Lower lobe of right lung (tissue), 2 donors: Measurements from ENCODE around the gene NOS2. TPM values are rescaled to one million over a fixed set of nuclear protein-coding genes. Genes with fewer than 3 reads are reported as not detected.

ENCODE experiments used
- ATAC-seq, 2 donors: fragments of 200-7000 bp; cut with Tn5 transposase; one replicate each; pipeline ENCODE4 v1.9.1; 2020 to 2022; ENCODE audit warnings: mild to moderate bottlenecking in 2 of 2, moderate library complexity in 2 of 2
- DNase-seq: peaks from one replicate; pipeline ENCODE4 v3.0.0-alpha.2; 2020
- H3K27ac ChIP-seq: fragments of 200-600 bp; one replicate; pipeline ENCODE4 v1.8.0; 2022
- H3K27me3 ChIP-seq: fragments of 200-600 bp; one replicate; pipeline ENCODE4 v1.8.0; 2022; ENCODE audit warnings: low read depth
- H3K36me3 ChIP-seq: fragments of 200-600 bp; one replicate; pipeline ENCODE4 v1.8.0; 2022; ENCODE audit warnings: mild to moderate bottlenecking
- H3K4me1 ChIP-seq: fragments of 200-600 bp; one replicate; pipeline ENCODE4 v1.8.0; 2022
- H3K4me3 ChIP-seq: fragments of 200-600 bp; one replicate; pipeline ENCODE4 v1.8.0; 2022; ENCODE audit warnings: mild to moderate bottlenecking
- H3K9me3 ChIP-seq: fragments of 200-600 bp; one replicate; pipeline ENCODE4 v1.8.0; 2022
- CTCF ChIP-seq: fragments of 200-600 bp; IDR thresholded peaks from one replicate; pipeline ENCODE4 v1.8.0; 2022; ENCODE audit warnings: antibody characterized with exemption, mild to moderate bottlenecking
- intact Hi-C: fragments of 100-400 bp; cut with DNase I; formaldehyde crosslinking; loops from one replicate; pipeline ENCODE4 v1.11.0; 2022
- total RNA-seq: library from RNA; stranded (reverse); fragmentation: NEBNext Ultra II Directional; extraction: Animal tissue kit (Norgen Biotek cat#: 25700); gene quantifications from one replicate; pipeline ENCODE4 v1.2.1, GENCODE V29; 2021
- donor health status: DM: no; HTN: yes; CAD: no; lungs with severe emphysema.

NOS2 gene
- total RNA-seq, 1 donor from 2014 or later: 0.38 TPM

GRCh38 chr17:27816946-27817345 lies 16.6 kb upstream of the NOS2 start:
- intact Hi-C loops: no loop called here
- no peak for TF ChIP-seq CTCF
- no peak for DNase-seq

GRCh38 chr17:27811961-27812360 lies 11.6 kb upstream of the NOS2 start:
- H3K27me3 ChIP-seq: no peaks in the 10 kb centered on the region
- no peak overlapping the region for H3K27ac ChIP-seq
- no peaks in the 10 kb centered on the region for H3K9me3 ChIP-seq
- no peaks in the 10 kb centered on the region for H3K36me3 ChIP-seq
- H3K4me3 ChIP-seq: no peak overlapping the region
- no peak for TF ChIP-seq CTCF
- DNase-seq (no peak), ATAC-seq (no peak)
- peaks cover 9% of the 10 kb centered on the region for H3K4me1 ChIP-seq
- intact Hi-C loops: no loop called here

More at GRCh38 chr17:27816946-27817345, 16.6 kb upstream of the NOS2 start:
- no peak for ATAC-seq
- H3K27ac ChIP-seq: no peak overlapping the region
- no peaks in the 10 kb centered on the region for H3K36me3 ChIP-seq
- no peaks in the 10 kb centered on the region for H3K27me3 ChIP-seq
- no peaks in the 10 kb centered on the region for H3K4me1 ChIP-seq
- H3K9me3 ChIP-seq: no peaks in the 10 kb centered on the region
- H3K4me3 ChIP-seq: no peak overlapping the region

GRCh38 chr17:27810902-27811557 lies 10.7 kb upstream of the NOS2 start:
- intact Hi-C loops: no loop called here
- H3K4me3 ChIP-seq: no peak overlapping the region
- ATAC-seq (no peak), DNase-seq (no peak)
- no peaks in the 10 kb centered on the region for H3K9me3 ChIP-seq
- no peaks in the 10 kb centered on the region for H3K36me3 ChIP-seq
- H3K4me1 ChIP-seq: peaks cover 9% of the 10 kb centered on the region
- no peaks in the 10 kb centered on the region for H3K27me3 ChIP-seq
- no peak overlapping the region for H3K27ac ChIP-seq
- no peak for TF ChIP-seq CTCF

- H3K4me3 ChIP-seq: no peak overlapping the region
- no peaks in the 10 kb centered on the region for H3K27me3 ChIP-seq
- no peaks in the 10 kb centered on the region for H3K9me3 ChIP-seq
- no peak overlapping the region for H3K27ac ChIP-seq
- no peak for TF ChIP-seq CTCF
- ATAC-seq: no peak
- H3K36me3 ChIP-seq: no peaks in the 10 kb centered on the region
- intact Hi-C loops: no loop called here
- H3K4me1 ChIP-seq: peaks cover 9% of the 10 kb centered on the region
- DNase-seq: no peak
These were observed 10.0 kb upstream of the NOS2 start for GRCh38 chr17:27810211-27810901.

GRCh38 chr17:27809555-27809954 lies 9.2 kb upstream of the NOS2 start:
- no peak for TF ChIP-seq CTCF

More at GRCh38 chr17:27809555-27809954, 9.2 kb upstream of the NOS2 start:
- ATAC-seq (no peak), DNase-seq (no peak)
- Histone ChIP-seq H3K36me3 (no peaks in the 10 kb centered on the region), H3K4me3 (no peak overlapping the region), H3K27ac (no peak overlapping the region), H3K27me3 (no peaks in the 10 kb centered on the region), H3K4me1 (peaks cover 9% of the 10 kb centered on the region), H3K9me3 (no peaks in the 10 kb centered on the region)
- intact Hi-C loops: no loop called here
